Dermis microvascular lymphatic vessel endothelial cell (primary cell): Measurements from ENCODE around the gene SAYSD1. TPM values are rescaled to one million over a fixed set of nuclear protein-coding genes. Genes with fewer than 3 reads are reported as not detected.

ENCODE experiments used
- DNase-seq, 2 donors: peaks; one replicate each; pipeline versions ENCODE4 v3.0.0 to v3.0.0-alpha.2; 2010; ENCODE audit warnings: low read depth in 2 of 2
- total RNA-seq: library from RNA; depleted of rRNA; stranded (reverse); fragments of >200 nt; gene quantifications from 2 replicates; pipeline ENCODE4 v1.2.1, GENCODE V29; 2014

The SAYSD1 gene
- total RNA-seq, 1 donor from 2014 or later: 8.0 TPM

GRCh38 chr6:39079197-39080125 is 35.5 kb downstream of the SAYSD1 start:
- no peak for DNase-seq

GRCh38 chr6:39078695-39079094 is 36.3 kb downstream of the SAYSD1 start:
- DNase-seq: no peak

GRCh38 chr6:39077882-39078594 is 36.9 kb downstream of the SAYSD1 start:
- no peak for DNase-seq

- DNase-seq: no peak
Measured at GRCh38 chr6:39076623-39077535, 38.1 kb downstream of the SAYSD1 start.

- DNase-seq: no peak
Measured at GRCh38 chr6:39075807-39076622, 39.0 kb downstream of the SAYSD1 start.

- DNase-seq: no peak
Measured at GRCh38 chr6:39075010-39075686, 39.8 kb downstream of the SAYSD1 start.

GRCh38 chr6:39074486-39074885 is 40.5 kb downstream of the SAYSD1 start:
- DNase-seq: no peak

- no peak for DNase-seq
Measured at GRCh38 chr6:39073471-39074355, 41.3 kb downstream of the SAYSD1 start.

- DNase-seq: no peak
Measured at GRCh38 chr6:39072830-39073229, 42.2 kb downstream of the SAYSD1 start.

GRCh38 chr6:39068391-39068790 is 46.6 kb downstream of the SAYSD1 start:
- DNase-seq: no peak

- DNase-seq: no peak
Measured at GRCh38 chr6:39065561-39065960, 49.4 kb downstream of the SAYSD1 start.

GRCh38 chr6:39063526-39063925 is 51.5 kb downstream of the SAYSD1 start:
- DNase-seq: no peak

GRCh38 chr6:39062014-39062740 is 52.8 kb downstream of the SAYSD1 start:
- no peak for DNase-seq

GRCh38 chr6:39061588-39061987 is 53.4 kb downstream of the SAYSD1 start:
- DNase-seq: no peak

GRCh38 chr6:39061182-39061581 is 53.8 kb downstream of the SAYSD1 start:
- DNase-seq: no peak

GRCh38 chr6:39060467-39061160 is 54.4 kb downstream of the SAYSD1 start:
- DNase-seq: no peak

- no peak for DNase-seq
Measured at GRCh38 chr6:39059496-39060310, 55.3 kb downstream of the SAYSD1 start.
